Right atrium auricular region (tissue), 2 donors: ENCODE data around the gene MYH15. TPM values are rescaled to one million over a fixed set of nuclear protein-coding genes. Genes with fewer than 3 reads are reported as not detected.

Source experiments
- DNase-seq: peaks from one replicate; pipeline ENCODE4 v3.0.0-alpha.2; 2019; ENCODE audit warnings: low spot score
- H3K27ac ChIP-seq, 2 donors: fragments of 200-600 bp; sonication (generic); 1 replicate in 1 of 2; 2 replicates in 1 of 2; pipeline ENCODE4 v1.5.1; 2016 to 2019
- H3K27me3 ChIP-seq, 2 donors: fragments of 200-600 bp; sonication (generic); one replicate each; pipeline versions ENCODE4 v1.5.1 to v1.6.0; 2017 to 2019
- H3K36me3 ChIP-seq: fragments of 200-600 bp; sonication (generic); one replicate; pipeline ENCODE4 v1.5.1; 2016
- H3K4me1 ChIP-seq, 2 donors: fragments of 200-600 bp; sonication (generic); one replicate each; pipeline versions ENCODE4 v1.5.1 to v1.6.0; 2017 to 2019
- H3K4me3 ChIP-seq, 2 donors: fragments of 200-600 bp; sonication (generic); 1 replicate in 1 of 2; 2 replicates in 1 of 2; pipeline ENCODE4 v1.5.1; 2017 to 2019; ENCODE audit warnings: mild to moderate bottlenecking in 1 of 2, moderate library complexity in 1 of 2
- H3K9me3 ChIP-seq, 2 donors: fragments of 200-600 bp; sonication (generic); one replicate each; pipeline ENCODE4 v1.5.1; 2019
- total RNA-seq, 2 donors: library from RNA; depleted of rRNA; stranded (reverse); fragments of >200 nt; gene quantifications; one replicate each; pipeline ENCODE4 v1.1.0, GENCODE V29; 2016
- TF ChIP-seq, protein P1 (sequence below), 2 donors: fragments of 200-600 bp; sonication (generic); IDR thresholded peaks; one replicate each; pipeline ENCODE4 v1.5.1; 2019; ENCODE audit warnings: antibody characterized with exemption in 2 of 2

Gene MYH15
- total RNA-seq, 2 donors from 2014 or later = 0.08 to 0.48 TPM

GRCh38 chr3:108459225-108459624, 51.2 kb downstream of the MYH15 start:
- Histone ChIP-seq H3K27me3 (no peaks in the 10 kb centered on the region), H3K4me1 (no peaks in the 10 kb centered on the region), H3K4me3 (no peak overlapping the region), H3K36me3 (no peaks in the 10 kb centered on the region), H3K27ac (no peak overlapping the region), H3K9me3 (no peaks in the 10 kb centered on the region)
- TF ChIP-seq, protein P1, sequence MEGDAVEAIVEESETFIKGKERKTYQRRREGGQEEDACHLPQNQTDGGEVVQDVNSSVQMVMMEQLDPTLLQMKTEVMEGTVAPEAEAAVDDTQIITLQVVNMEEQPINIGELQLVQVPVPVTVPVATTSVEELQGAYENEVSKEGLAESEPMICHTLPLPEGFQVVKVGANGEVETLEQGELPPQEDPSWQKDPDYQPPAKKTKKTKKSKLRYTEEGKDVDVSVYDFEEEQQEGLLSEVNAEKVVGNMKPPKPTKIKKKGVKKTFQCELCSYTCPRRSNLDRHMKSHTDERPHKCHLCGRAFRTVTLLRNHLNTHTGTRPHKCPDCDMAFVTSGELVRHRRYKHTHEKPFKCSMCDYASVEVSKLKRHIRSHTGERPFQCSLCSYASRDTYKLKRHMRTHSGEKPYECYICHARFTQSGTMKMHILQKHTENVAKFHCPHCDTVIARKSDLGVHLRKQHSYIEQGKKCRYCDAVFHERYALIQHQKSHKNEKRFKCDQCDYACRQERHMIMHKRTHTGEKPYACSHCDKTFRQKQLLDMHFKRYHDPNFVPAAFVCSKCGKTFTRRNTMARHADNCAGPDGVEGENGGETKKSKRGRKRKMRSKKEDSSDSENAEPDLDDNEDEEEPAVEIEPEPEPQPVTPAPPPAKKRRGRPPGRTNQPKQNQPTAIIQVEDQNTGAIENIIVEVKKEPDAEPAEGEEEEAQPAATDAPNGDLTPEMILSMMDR (IDR thresholded peaks at IDR 0.05) = no peak
- no peak for DNase-seq

DNA sequence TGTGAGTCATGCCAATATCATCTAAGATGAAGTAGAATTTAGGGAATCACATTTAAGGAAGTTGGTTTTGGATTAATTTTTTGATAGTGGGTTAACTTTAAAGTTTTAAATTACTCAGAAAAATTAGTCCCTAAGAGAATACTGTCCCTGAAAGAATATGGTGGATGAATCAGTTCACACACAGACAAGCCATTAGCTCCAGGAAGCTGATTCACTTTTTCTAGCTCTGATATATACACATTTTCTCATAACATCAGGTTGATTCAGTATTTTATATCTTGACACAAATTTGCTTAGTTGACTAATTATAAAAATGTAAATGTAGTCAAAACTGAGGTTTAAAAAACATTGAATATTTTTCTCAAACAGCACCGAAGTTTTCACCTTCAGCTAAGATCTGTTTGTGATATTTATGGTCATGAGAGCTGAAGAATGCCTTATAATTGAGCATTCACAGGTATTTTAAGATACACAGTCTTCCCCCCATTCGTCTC, 55.1 kb downstream of the MYH15 start:
- TF ChIP-seq, protein P1 (IDR thresholded peaks at IDR 0.05) = no peak
- no peaks in the 10 kb centered on the region for H3K36me3 ChIP-seq
- no peak overlapping the region for H3K4me3 ChIP-seq
- H3K9me3 ChIP-seq = no peaks in the 10 kb centered on the region
- no peaks in the 10 kb centered on the region for H3K27me3 ChIP-seq
- no peaks in the 10 kb centered on the region for H3K4me1 ChIP-seq
- no peak overlapping the region for H3K27ac ChIP-seq
- no peak for DNase-seq

DNA sequence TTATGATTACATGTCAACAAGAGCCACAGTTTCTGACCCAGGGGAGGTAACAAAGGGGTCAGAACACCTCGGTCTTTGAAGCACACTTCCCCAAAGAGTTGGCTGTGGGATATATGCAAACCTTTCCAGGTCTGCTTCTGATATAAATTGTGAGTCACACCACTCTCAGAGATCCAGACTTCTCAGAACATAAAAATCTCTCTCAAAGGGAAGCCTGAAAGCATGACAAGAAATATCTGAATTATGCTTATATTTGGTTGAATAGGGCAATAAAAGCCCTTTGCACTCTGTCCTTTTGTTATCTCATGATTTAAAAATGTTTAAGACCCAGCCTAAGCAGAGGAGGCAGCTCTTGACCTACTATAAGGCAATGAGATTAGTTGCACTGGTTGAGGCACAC, 56.8 kb downstream of the MYH15 start:
- no peak overlapping the region for H3K27ac ChIP-seq
- no peaks in the 10 kb centered on the region for H3K27me3 ChIP-seq
- H3K4me1 ChIP-seq = no peaks in the 10 kb centered on the region
- no peak overlapping the region for H3K4me3 ChIP-seq
- DNase-seq = no peak
- H3K36me3 ChIP-seq = no peaks in the 10 kb centered on the region
- TF ChIP-seq, protein P1 (IDR thresholded peaks at IDR 0.05) = no peak
- H3K9me3 ChIP-seq = no peaks in the 10 kb centered on the region

DNA sequence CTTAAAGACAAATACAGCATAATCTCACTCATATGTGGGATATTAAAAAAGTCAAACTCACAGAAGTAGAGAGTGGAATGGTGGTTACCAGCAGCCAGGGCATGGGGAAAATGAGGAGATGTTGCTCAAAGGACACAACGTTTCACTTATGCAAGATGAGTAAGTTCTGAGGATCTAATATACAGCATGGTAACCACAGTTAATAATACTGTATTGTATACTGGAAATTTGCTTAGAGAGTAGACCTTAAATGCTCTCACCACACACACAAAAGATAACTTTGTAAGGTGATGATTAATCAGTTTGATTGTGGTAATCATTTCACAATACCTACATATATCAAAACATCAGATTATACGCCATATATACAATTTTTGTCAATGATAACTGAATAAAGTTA, 60.0 kb downstream of the MYH15 start:
- H3K27me3 ChIP-seq = no peaks in the 10 kb centered on the region
- no peak for DNase-seq
- no peak overlapping the region for H3K4me3 ChIP-seq
- TF ChIP-seq, protein P1 (IDR thresholded peaks at IDR 0.05) = no peak
- H3K9me3 ChIP-seq = peaks cover 0 to 21% of the 10 kb centered on the region in 2 donors
- no peaks in the 10 kb centered on the region for H3K4me1 ChIP-seq
- H3K27ac ChIP-seq = no peak overlapping the region
- H3K36me3 ChIP-seq = no peaks in the 10 kb centered on the region

- Histone ChIP-seq H3K9me3 (peaks cover 0 to 21% of the 10 kb centered on the region in 2 donors), H3K4me3 (no peak overlapping the region), H3K4me1 (no peaks in the 10 kb centered on the region), H3K27ac (no peak overlapping the region), H3K36me3 (no peaks in the 10 kb centered on the region), H3K27me3 (no peaks in the 10 kb centered on the region)
- TF ChIP-seq, protein P1 (IDR thresholded peaks at IDR 0.05) = no peak
- no peak for DNase-seq
These were observed 61.8 kb downstream of the MYH15 start for GRCh38 chr3:108448593-108448992.
